Tibial artery (tissue), 4 donors: Measurements from ENCODE around the gene PDGFD.

Source experiments
- DNase-seq, 2 donors: peaks; one replicate each; pipeline ENCODE4 v3.0.0-alpha.2; 2019
- H3K27ac ChIP-seq, 2 donors: fragments of 200-600 bp; sonication (generic) in 1 of 2; 1 replicate in 1 of 2; 2 replicates in 1 of 2; pipeline ENCODE4 v1.5.1; 2018 to 2019; ENCODE audit warnings: mild to moderate bottlenecking in 1 of 2
- H3K27me3 ChIP-seq, 2 donors: fragments of 200-600 bp; sonication (generic) in 1 of 2; one replicate each; pipeline versions ENCODE4 v1.5.1 to v1.6.0; 2016 to 2019
- H3K36me3 ChIP-seq, 3 donors: fragments of 200-600 bp; sonication (generic) in 2 of 3; one replicate each; pipeline ENCODE4 v1.5.1; 2016 to 2019; ENCODE audit warnings: mild to moderate bottlenecking in 2 of 3
- H3K4me1 ChIP-seq, 4 donors: fragments of 200-600 bp; sonication (generic) in 2 of 4; 1 replicate in 3 of 4; 2 replicates in 1 of 4; pipeline ENCODE4 v1.5.1; 2016 to 2019
- H3K4me3 ChIP-seq, 2 donors: fragments of 200-600 bp; sonication (generic) in 1 of 2; 1 replicate in 1 of 2; 2 replicates in 1 of 2; pipeline ENCODE4 v1.5.1; 2018 to 2019; ENCODE audit warnings: mild to moderate bottlenecking in 2 of 2
- H3K9me3 ChIP-seq, 3 donors: fragments of 200-600 bp; sonication (generic) in 1 of 3; one replicate each; pipeline ENCODE4 v1.5.1; 2016 to 2019
- CTCF ChIP-seq, 2 experiments: fragments of 200-600 bp in 1 of 2; fragments of 450-650 bp in 1 of 2; IDR thresholded peaks; one replicate each; pipeline ENCODE4 v1.5.1; 2017 to 2019; ENCODE audit warnings: antibody characterized with exemption in 2 of 2, mild to moderate bottlenecking in 1 of 2, moderate library complexity in 1 of 2
- intact Hi-C: fragments of 100-400 bp; cut with DNase I; formaldehyde crosslinking; loops from one replicate; pipeline ENCODE4 v1.15.0; 2023; ENCODE audit warnings: low total_unique reads

PDGFD gene

DNA sequence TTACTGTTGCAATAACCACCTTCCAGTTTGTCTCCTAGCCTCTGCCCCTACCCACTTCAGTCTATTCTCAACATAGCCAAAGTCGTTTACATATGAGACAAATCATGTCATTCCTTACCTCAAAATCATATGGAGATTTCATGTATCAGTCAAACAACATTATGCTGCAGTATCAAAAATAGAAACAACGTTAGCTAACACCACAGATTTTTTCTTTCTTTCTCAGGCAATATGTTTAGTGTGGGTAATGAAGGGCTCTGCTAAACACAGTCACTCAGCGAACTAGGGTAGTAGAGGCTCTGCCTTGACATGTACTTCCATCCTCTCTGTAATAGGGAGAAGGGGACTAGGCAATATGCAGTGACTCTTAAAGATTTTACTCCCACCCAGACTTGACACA, 268.8 kb downstream of the PDGFD start:
- Histone ChIP-seq H3K27me3 (no peaks in the 10 kb centered on the region), H3K4me1 (peaks cover 0 to 7% (median 1%) of the 10 kb centered on the region in 4 donors), H3K36me3 (no peaks in the 10 kb centered on the region), H3K27ac (no peak overlapping the region), H3K9me3 (peaks cover 0 to 4% (median 3%) of the 10 kb centered on the region in 3 donors), H3K4me3 (no peak overlapping the region)
- DNase-seq = no peak
- no peak for TF ChIP-seq CTCF (IDR thresholded peaks at IDR 0.05)
- intact Hi-C loops = no loop called here

DNA sequence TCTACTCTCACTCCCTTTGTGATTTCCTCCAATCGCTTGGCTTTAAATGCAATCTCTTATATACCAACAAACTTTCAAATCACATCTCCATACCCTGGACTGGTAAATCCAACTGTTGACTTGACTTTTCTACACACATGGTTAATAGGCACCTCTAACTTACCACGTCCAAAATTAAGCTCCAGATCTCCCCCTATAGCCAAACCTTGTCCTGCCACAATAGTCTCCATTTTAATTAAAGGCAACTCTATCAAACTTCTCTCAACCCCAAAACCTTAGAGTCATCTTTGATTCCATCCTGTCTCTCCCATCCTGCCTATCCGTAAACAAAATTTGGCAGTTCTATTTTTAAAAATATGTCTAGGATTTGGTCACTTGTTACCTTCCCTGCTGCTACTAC, 269.3 kb downstream of the PDGFD start:
- intact Hi-C loops = no loop called here
- no peak overlapping the region for H3K4me3 ChIP-seq
- H3K27ac ChIP-seq = no peak overlapping the region
- H3K36me3 ChIP-seq = no peaks in the 10 kb centered on the region
- H3K9me3 ChIP-seq = peaks cover 0 to 8% (median 4%) of the 10 kb centered on the region in 3 donors
- no peak for DNase-seq
- no peaks in the 10 kb centered on the region for H3K27me3 ChIP-seq
- no peak for TF ChIP-seq CTCF (IDR thresholded peaks at IDR 0.05)
- H3K4me1 ChIP-seq = peaks cover 0 to 7% (median 1%) of the 10 kb centered on the region in 4 donors

DNA sequence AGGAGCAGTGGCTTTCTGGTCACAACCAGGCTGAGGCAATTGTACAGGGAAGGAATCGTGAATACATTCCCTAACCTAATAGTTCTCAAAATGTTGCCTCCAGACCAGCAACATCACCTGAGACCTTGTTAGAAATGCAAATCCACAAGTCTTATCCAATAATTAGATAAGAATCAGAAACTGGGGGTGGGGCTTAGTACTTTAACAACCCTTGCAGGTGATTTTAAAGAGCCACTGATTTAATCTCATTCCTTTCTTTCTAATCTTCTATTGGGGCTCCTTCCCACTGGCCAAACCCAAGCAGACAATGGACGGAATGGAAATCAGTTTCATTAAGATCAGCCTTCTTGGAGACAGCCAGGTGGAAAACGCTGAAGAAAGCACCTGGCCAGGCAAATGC, 269.9 kb downstream of the PDGFD start:
- Histone ChIP-seq H3K27ac (no peak overlapping the region), H3K4me1 (peaks cover 0 to 7% (median 1%) of the 10 kb centered on the region in 4 donors), H3K36me3 (no peaks in the 10 kb centered on the region), H3K9me3 (peaks cover 0 to 9% (median 4%) of the 10 kb centered on the region in 3 donors), H3K27me3 (no peaks in the 10 kb centered on the region), H3K4me3 (no peak overlapping the region)
- intact Hi-C loops = no loop called here
- no peak for TF ChIP-seq CTCF (IDR thresholded peaks at IDR 0.05)
- no peak for DNase-seq

DNA sequence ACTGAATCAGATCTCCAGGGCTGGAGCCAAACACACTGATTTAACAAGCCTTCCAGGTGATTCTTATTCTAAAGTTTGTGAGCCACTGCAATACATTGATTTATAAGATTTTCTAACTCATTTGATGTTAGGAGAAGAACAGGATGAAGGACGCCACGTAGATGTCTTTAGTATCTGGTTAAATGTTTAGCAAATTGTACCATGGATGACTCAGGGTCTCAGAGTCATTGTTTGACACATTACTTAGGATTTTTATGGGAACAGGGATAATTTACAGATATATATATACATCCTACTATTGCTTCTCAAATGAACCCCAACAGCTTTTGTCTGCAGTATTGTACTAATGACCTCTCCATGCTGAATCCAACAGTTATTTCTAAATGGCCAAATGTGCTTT, 270.6 kb downstream of the PDGFD start:
- peaks cover 0 to 9% (median 4%) of the 10 kb centered on the region in 3 donors for H3K9me3 ChIP-seq
- no peaks in the 10 kb centered on the region for H3K36me3 ChIP-seq
- no peaks in the 10 kb centered on the region for H3K27me3 ChIP-seq
- intact Hi-C loops = no loop called here
- H3K4me1 ChIP-seq = peaks cover 0 to 7% (median 1%) of the 10 kb centered on the region in 4 donors
- H3K27ac ChIP-seq = no peak overlapping the region
- H3K4me3 ChIP-seq = no peak overlapping the region
- TF ChIP-seq CTCF (IDR thresholded peaks at IDR 0.05) = no peak
- no peak for DNase-seq

DNA sequence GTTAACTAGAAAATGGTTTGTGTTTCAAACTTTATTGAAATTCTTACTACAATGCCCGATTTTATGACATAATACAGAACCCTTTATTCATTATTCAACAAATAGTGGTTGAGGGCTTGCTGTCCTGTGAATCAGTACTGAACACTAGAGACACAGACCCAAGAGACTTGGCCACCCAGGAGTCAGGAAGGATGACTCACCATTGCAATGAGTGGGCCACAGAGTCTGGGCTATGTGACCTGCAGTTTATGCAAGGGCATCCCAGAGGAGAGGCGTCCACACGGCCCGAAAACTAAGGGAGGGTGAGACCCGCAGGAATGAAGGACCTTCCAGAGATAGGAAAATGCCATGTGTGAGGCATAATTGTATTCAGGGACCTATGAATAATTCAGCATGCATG, 271.3 kb downstream of the PDGFD start:
- Histone ChIP-seq H3K9me3 (peaks cover 0 to 9% (median 4%) of the 10 kb centered on the region in 3 donors), H3K4me1 (peaks cover 0 to 3% (median 0%) of the 10 kb centered on the region in 4 donors), H3K36me3 (no peaks in the 10 kb centered on the region), H3K4me3 (no peak overlapping the region), H3K27ac (no peak overlapping the region), H3K27me3 (no peaks in the 10 kb centered on the region)
- intact Hi-C loops = no loop called here
- TF ChIP-seq CTCF (IDR thresholded peaks at IDR 0.05) = no peak
- no peak for DNase-seq

DNA sequence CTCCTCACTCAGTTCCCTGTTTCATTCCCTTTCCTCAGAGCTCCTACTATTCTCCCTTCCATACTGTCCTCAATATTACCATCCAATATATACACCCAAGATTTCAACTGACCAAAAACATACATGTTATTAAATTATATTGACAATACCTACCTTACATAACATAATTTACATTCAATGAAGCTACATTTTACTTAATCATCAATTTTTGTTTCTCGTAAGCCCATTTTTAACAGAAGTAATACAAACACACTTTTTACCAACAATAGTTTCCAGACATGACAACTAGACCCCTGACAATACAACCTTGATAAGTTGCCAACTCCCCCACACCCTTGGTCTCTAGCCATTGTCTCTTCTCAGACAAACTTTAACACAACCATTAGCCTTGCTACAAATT, 273.3 kb downstream of the PDGFD start:
- Histone ChIP-seq H3K4me1 (no peaks in the 10 kb centered on the region), H3K36me3 (no peaks in the 10 kb centered on the region), H3K27me3 (no peaks in the 10 kb centered on the region), H3K9me3 (peaks cover 0 to 9% (median 4%) of the 10 kb centered on the region in 3 donors), H3K4me3 (no peak overlapping the region), H3K27ac (no peak overlapping the region)
- intact Hi-C loops = no loop called here
- TF ChIP-seq CTCF (IDR thresholded peaks at IDR 0.05) = no peak
- DNase-seq = no peak
